GM12878 (cell line): Measurements from ENCODE around the gene VMO1. TPM values are rescaled to one million over a fixed set of nuclear protein-coding genes. Genes with fewer than 3 reads are reported as not detected.

Experiments used
- ATAC-seq: fragments of 200-7000 bp; cut with Tn5 transposase; 3 replicates; pipeline ENCODE4 v1.9.1; 2020; ENCODE audit warnings: mild to moderate bottlenecking, moderate library complexity
- BruUV-seq: library from RNA; stranded (reverse); fragments of 400-500 nt; replicated peaks from 2 replicates; lab custom pipeline; 2021; lab: Mats Ljungman, UMichigan
- CTCF ChIA-PET: fragments of 300-600 bp; sonication (Branson Sonifier 250); formaldehyde crosslinking; extraction: SDS; loops from one replicate; lab custom pipeline; 2021; ENCODE audit warnings: inconsistent platforms; lab: Yijun Ruan, JAX
- POLR2A ChIA-PET: fragments of 350-600 bp; formaldehyde crosslinking; extraction: SDS; loops from one replicate; lab custom pipeline; 2021; ENCODE audit warnings: inconsistent platforms; lab: Charles Lee
- RAD21 ChIA-PET: fragments of 300-600 bp; sonication (Branson Sonifier 250); formaldehyde crosslinking; loops from one replicate; lab custom pipeline; 2023; ENCODE audit warnings: antibody characterized with exemption; ENCODE audit not compliant: unreplicated experiment; lab: Charles Lee
- SMC1A ChIA-PET: fragments of 300-600 bp; sonication (Branson Sonifier 250); formaldehyde crosslinking; loops from one replicate; lab custom pipeline; 2023; ENCODE audit not compliant: unreplicated experiment, uncharacterized antibody; lab: Charles Lee
- DNase-seq: peaks from one replicate; pipeline ENCODE4 v3.0.0-alpha.2; 2011; ENCODE audit warnings: low read depth, low spot score
- FAIRE-seq: peaks from 3 replicates; lab custom pipeline; 2011; peaks lifted over from hg19 to GRCh38; lab: Jason Lieb, UNC
- H2AFZ ChIP-seq: 2 replicates; pipeline ENCODE4 v1.6.0; 2011; ENCODE audit warnings: low read depth, low read length, control low read depth; ENCODE audit not compliant: control insufficient read depth
- H3K27ac ChIP-seq: 2 replicates; pipeline ENCODE4 v1.5.1; 2011; ENCODE audit warnings: control low read depth; ENCODE audit not compliant: control insufficient read depth, insufficient read depth
- H3K27me3 ChIP-seq, 2 experiments: replicated peaks in 1 of 2; 2 replicates each; pipeline versions ENCODE4 v1.6.0 to v1.6.1; 2011; ENCODE audit warnings: low read length in 1 of 2; ENCODE audit not compliant: control insufficient read depth in 2 of 2, insufficient read depth in 2 of 2
- H3K36me3 ChIP-seq, 2 experiments: 2 replicates each; pipeline ENCODE4 v1.5.1; 2011; ENCODE audit warnings: low read length in 1 of 2; ENCODE audit not compliant: control insufficient read depth in 2 of 2, insufficient read depth in 2 of 2
- H3K4me1 ChIP-seq: 2 replicates; pipeline ENCODE4 v1.6.1; 2011; ENCODE audit warnings: mild to moderate bottlenecking, low read length, moderate library complexity, mixed read lengths; ENCODE audit not compliant: control insufficient read depth, insufficient read depth
- H3K4me2 ChIP-seq: 2 replicates; pipeline ENCODE4 v1.6.0; 2011; ENCODE audit warnings: control low read depth; ENCODE audit not compliant: control insufficient read depth, insufficient read depth
- H3K4me3 ChIP-seq: fragments of 200-600 bp; sonication (generic); 2 replicates; pipeline ENCODE4 v1.5.1; 2016
- H3K79me2 ChIP-seq: 2 replicates; pipeline ENCODE4 v1.6.0; 2011; ENCODE audit warnings: low read length; ENCODE audit not compliant: control insufficient read depth, insufficient read depth
- H3K9ac ChIP-seq: 2 replicates; pipeline ENCODE4 v1.8.0; 2011; ENCODE audit warnings: low read length, control low read depth, mixed read lengths; ENCODE audit not compliant: control insufficient read depth, insufficient read depth
- H3K9me3 ChIP-seq: replicated peaks from 3 replicates; pipeline ENCODE4 v1.5.1; 2011; ENCODE audit warnings: mild to moderate bottlenecking, low read length; ENCODE audit not compliant: control insufficient read depth, insufficient read depth
- H4K20me1 ChIP-seq: 2 replicates; pipeline ENCODE4 v1.6.0; 2011; ENCODE audit not compliant: control insufficient read depth, insufficient read depth
- CHD1 ChIP-seq: IDR thresholded peaks from 2 replicates; pipeline ENCODE4 v1.6.1; 2012; ENCODE audit warnings: low read depth, low read length, improper control_type of control experiment
- EGR1 ChIP-seq, 2 experiments: IDR thresholded peaks; 1 replicate in 1 of 2; 2 replicates in 1 of 2; pipeline ENCODE4 v1.6.1; 2011 to 2012; ENCODE audit warnings: low read depth in 2 of 2, low read length in 2 of 2, borderline replicate concordance in 1 of 2, mild to moderate bottlenecking in 1 of 2, moderate library complexity in 1 of 2
- ETV6 ChIP-seq, 2 experiments: fragments of 450-650 bp in 1 of 2; IDR thresholded peaks in 1 of 2; conservative IDR thresholded peaks in 1 of 2; 2 replicates each; pipeline ENCODE4 v1.6.1; 2014; ENCODE audit warnings: antibody characterized with exemption in 1 of 2, borderline replicate concordance in 1 of 2, low read depth in 1 of 2, mild to moderate bottlenecking in 1 of 2, moderate library complexity in 1 of 2
- FOXK2 ChIP-seq: fragments of 450-650 bp; IDR thresholded peaks from 2 replicates; pipeline ENCODE4 v1.6.1; 2017; ENCODE audit warnings: mild to moderate bottlenecking, moderate library complexity
- MEF2A ChIP-seq: IDR thresholded peaks from 2 replicates; pipeline ENCODE4 v1.6.1; 2011; ENCODE audit warnings: low read depth, mild to moderate bottlenecking, low read length, moderate library complexity; ENCODE audit not compliant: insufficient read depth
- MEF2B ChIP-seq: fragments of 450-650 bp; IDR thresholded peaks from 2 replicates; pipeline ENCODE4 v1.6.1; 2018; ENCODE audit warnings: mild to moderate bottlenecking, moderate library complexity; ENCODE audit not compliant: partially characterized antibody, poor library complexity, severe bottlenecking
- RUNX3 ChIP-seq: IDR thresholded peaks from 2 replicates; pipeline ENCODE4 v1.6.1; 2012; ENCODE audit warnings: low read length, inconsistent platforms
- SUZ12 ChIP-seq: fragments of 200-600 bp; sonication (generic); IDR thresholded peaks from one replicate; pipeline ENCODE4 v1.6.1; 2018; ENCODE audit warnings: antibody characterized with exemption, mild to moderate bottlenecking; ENCODE audit not compliant: unreplicated experiment
- ZNF24 ChIP-seq: fragments of 450-650 bp; IDR thresholded peaks from 2 replicates; pipeline ENCODE4 v1.6.1; 2017; ENCODE audit warnings: antibody characterized with exemption, mild to moderate bottlenecking
- ZNF622 ChIP-seq: fragments of 450-650 bp; IDR thresholded peaks from 2 replicates; pipeline ENCODE4 v1.6.1; 2017; ENCODE audit warnings: mild to moderate bottlenecking, inconsistent platforms
- WGBS: methylation state at CpG from one replicate; pipeline ENCODE4 v1.1.6; 2016; ENCODE audit warnings: low lambda C conversion rate; ENCODE audit not compliant: insufficient replicate concordance, insufficient coverage; ENCODE audit errors: missing lambda C conversion rate; 5-methylcytosine and 5-hydroxymethylcytosine counted together
- in situ Hi-C: fragments of 300-500 bp; cut with MboI; formaldehyde crosslinking; loops from 9 replicates; pipeline ENCODE4 v1.14.3; 2018; ENCODE audit warnings: mixed read lengths
- intact Hi-C: fragments of 100-400 bp; cut with micrococcal nuclease; formaldehyde crosslinking; loops from one replicate; pipeline ENCODE4 v1.14.2; 2022; ENCODE audit not compliant: unreplicated experiment
- polyA plus RNA-seq, 11 experiments: library from polyadenylated mRNA; depleted of rRNA in 4 of 11; unstranded in 6 of 11; stranded (reverse) in 5 of 11; fragments of >200 nt; fragmentation: Nextera tagmentation in 4 of 11; fragmentation: Illumina TruSeq in 1 of 11; extraction: Ambion mirVana in 4 of 11; extraction: Trizol in 1 of 11; gene quantifications; 1 replicate in 1 of 11; 2 replicates in 10 of 11; pipeline versions ENCODE4 v1.2.1 to v1.2.3, GENCODE V29; 2011 to 2016; ENCODE audit warnings: inconsistent platforms in 2 of 11, missing spikeins in 2 of 11, low read depth in 1 of 11
- total RNA-seq, 4 experiments: library from RNA; depleted of rRNA in 3 of 4; stranded (reverse); fragments of >200 nt in 3 of 4; fragmentation: Illumina TruSeq in 1 of 4; extraction: Trizol in 1 of 4; gene quantifications; 2 replicates each; pipeline versions ENCODE4 v1.2.1 to v1.2.3, GENCODE V29; 2013 to 2021
- TF ChIP-seq, protein P1 (sequence below): IDR thresholded peaks from 2 replicates; pipeline ENCODE4 v1.6.1; 2012; ENCODE audit warnings: low read depth, low read length, improper control_type of control experiment
- TF ChIP-seq, protein P2 (sequence below): fragments of 450-650 bp; formaldehyde crosslinking; IDR thresholded peaks from 2 replicates; pipeline ENCODE4 v1.4.0; 2022; ENCODE audit warnings: mild to moderate bottlenecking, moderate library complexity

The VMO1 gene
- total and polyA plus RNA-seq, 10 of the 15 experiments (the other 5 are each of a cell fraction or from before 2014, with no cell fraction given): 0.27 to 0.54 (median 0.31) TPM; not detected in 7

DNA sequence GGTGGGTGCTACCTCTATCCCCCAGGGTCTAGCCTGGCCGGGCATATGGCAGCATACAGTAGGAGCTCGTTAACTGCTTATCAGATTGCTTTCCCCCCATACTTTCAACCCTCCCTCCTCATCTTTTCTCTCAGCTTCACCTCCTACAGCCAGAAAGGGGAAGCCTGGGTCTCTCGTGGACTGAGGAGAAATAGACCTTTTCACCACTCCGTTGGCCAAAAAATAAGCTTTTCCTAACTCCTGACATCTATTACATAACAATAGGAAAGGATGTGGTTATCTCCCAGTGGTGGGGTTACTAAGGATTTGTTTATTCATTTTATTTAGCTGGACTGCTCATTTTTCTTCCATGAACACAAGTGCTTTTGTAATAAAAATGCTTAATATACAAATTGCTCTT, 37.5 kb downstream of the VMO1 start:
- peaks cover 4% of the 10 kb centered on the region; the same call in 1 of the 2 replicates for H3K4me1 ChIP-seq
- intact Hi-C loops (no loop called here), in situ Hi-C loops (no loop called here)
- DNase-seq (no peak), ATAC-seq (no peak), FAIRE-seq (no peak)
- RAD21 ChIA-PET: interaction anchor here (0.6 kb wide), 1 partner anchor 118 kb away, joined by 3 read pairs; no protein-coding TSS in a partner anchor
- no peak overlapping the region for H3K4me2 ChIP-seq
- no peaks in the 10 kb centered on the region for H3K79me2 ChIP-seq
- no peak overlapping the region for H3K9ac ChIP-seq
- H3K27me3 ChIP-seq: no peaks in the 10 kb centered on the region
- 16% methylated on average over 4 of the region's 4 CpGs for WGBS
- H3K9me3 ChIP-seq: no peaks in the 10 kb centered on the region
- POLR2A ChIA-PET: interaction anchor here (0.5 to 1.3 kb wide), 2 partner anchors 35 to 42 kb away, joined by 3 to 5 read pairs; no protein-coding TSS in a partner anchor
- no peaks in the 10 kb centered on the region for H3K36me3 ChIP-seq
- CTCF ChIA-PET: interaction anchor here (1.4 kb wide), 1 partner anchor 18 kb away, joined by 5 read pairs; the partner anchor contains the start of gene MED11
- SMC1A ChIA-PET: interaction anchor here (0.8 to 1.0 kb wide), 2 partner anchors 10 to 109 kb away, joined by 3 read pairs; no protein-coding TSS in a partner anchor
- no TSS peak for BruUV-seq
- TF ChIP-seq CHD1 (no peak), ZNF622 (no peak), MEF2B (no peak), FOXK2 (no peak), EGR1 (IDR thresholded peaks at IDR 0.05; ENCODE audit: borderline replicate concordance in 1 of 2, low read depth in 2 of 2, low read length in 2 of 2) (no peak), SUZ12 (no peak)
- TF ChIP-seq, protein P1, sequence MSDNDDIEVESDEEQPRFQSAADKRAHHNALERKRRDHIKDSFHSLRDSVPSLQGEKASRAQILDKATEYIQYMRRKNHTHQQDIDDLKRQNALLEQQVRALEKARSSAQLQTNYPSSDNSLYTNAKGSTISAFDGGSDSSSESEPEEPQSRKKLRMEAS: no peak
- H3K27ac ChIP-seq: no peak overlapping the region
- no peaks in the 10 kb centered on the region for H4K20me1 ChIP-seq
- no peak overlapping the region for H3K4me3 ChIP-seq
- no peak overlapping the region for H2AFZ ChIP-seq

DNA sequence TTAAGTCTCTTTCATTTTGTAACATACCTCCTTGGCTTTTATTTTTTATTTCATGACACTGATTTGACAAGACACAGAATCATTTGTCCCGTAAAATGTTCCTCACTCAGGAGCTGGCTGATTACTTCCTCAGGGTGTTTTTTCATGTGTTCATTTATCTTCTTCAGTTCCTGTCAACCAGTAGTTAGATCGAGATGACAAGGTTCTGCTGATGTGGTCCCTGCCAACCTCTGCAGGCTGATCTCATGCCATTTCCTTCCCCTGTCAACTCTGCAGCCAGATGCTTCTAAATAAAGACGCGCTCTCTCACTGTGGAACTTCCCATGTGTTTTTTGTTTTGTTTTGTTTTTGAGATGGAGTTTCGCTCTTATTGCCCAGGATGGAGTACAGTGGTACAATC, 38.3 kb downstream of the VMO1 start:
- H3K27ac ChIP-seq: no peak overlapping the region
- H3K4me3 ChIP-seq: no peak overlapping the region
- intact Hi-C loops: no loop called here
- TF ChIP-seq RUNX3 (peak; percentile 19; the same call in 1 of the 2 replicates), MEF2A (0 out of 2 replicates have a peak, but pooled peaks have one; percentile 21), ZNF24 (no peak), ETV6 (conservative IDR thresholded peaks at IDR 0.05 in 1 of 2, IDR thresholded peaks at IDR 0.05 in 1 of 2; ENCODE audit: borderline replicate concordance in 1 of 2, low read depth in 1 of 2) (peak in 1 of 2 experiments; percentile 70; a peak in 1 of 4 replicates)
- TF ChIP-seq, protein P2, sequence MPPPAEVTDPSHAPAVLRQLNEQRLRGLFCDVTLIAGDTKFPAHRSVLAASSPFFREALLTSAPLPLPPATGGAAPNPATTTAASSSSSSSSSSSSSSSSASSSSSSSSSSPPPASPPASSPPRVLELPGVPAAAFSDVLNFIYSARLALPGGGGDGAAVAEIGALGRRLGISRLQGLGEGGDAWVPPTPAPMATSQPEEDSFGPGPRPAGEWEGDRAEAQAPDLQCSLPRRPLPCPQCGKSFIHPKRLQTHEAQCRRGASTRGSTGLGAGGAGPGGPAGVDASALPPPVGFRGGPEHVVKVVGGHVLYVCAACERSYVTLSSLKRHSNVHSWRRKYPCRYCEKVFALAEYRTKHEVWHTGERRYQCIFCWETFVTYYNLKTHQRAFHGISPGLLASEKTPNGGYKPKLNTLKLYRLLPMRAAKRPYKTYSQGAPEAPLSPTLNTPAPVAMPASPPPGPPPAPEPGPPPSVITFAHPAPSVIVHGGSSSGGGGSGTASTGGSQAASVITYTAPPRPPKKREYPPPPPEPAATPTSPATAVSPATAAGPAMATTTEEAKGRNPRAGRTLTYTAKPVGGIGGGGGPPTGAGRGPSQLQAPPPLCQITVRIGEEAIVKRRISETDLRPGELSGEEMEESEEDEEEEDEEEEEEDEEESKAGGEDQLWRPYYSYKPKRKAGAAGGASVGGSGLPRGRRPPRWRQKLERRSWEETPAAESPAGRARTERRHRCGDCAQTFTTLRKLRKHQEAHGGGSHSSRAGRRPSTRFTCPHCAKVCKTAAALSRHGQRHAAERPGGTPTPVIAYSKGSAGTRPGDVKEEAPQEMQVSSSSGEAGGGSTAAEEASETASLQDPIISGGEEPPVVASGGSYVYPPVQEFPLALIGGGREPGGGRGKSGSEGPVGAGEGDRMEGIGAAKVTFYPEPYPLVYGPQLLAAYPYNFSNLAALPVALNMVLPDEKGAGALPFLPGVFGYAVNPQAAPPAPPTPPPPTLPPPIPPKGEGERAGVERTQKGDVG: no peak

More for the DNA sequence above, 38.3 kb downstream of the VMO1 start:
- ChIA-PET SMC1A (no interaction called here), POLR2A (interaction anchor here (1.3 kb wide), 1 partner anchor 42 kb away, joined by 3 read pairs; no protein-coding TSS in a partner anchor), RAD21 (no interaction called here), CTCF (interaction anchor here (0.6 to 1.4 kb wide), 2 partner anchors 17 to 111 kb away, joined by 3 to 5 read pairs; partner anchors contain the start of gene MED11)
- no peaks in the 10 kb centered on the region for H3K27me3 ChIP-seq
- no peaks in the 10 kb centered on the region for H3K36me3 ChIP-seq
- BruUV-seq: no TSS peak
- no peak for DNase-seq
- H3K79me2 ChIP-seq: no peaks in the 10 kb centered on the region
- peak; percentile 64 for ATAC-seq
- 4% methylated on average over 5 of the region's 5 CpGs for WGBS
- H3K9ac ChIP-seq: no peak overlapping the region
- H3K9me3 ChIP-seq: no peaks in the 10 kb centered on the region
- H2AFZ ChIP-seq: no peak overlapping the region
- H3K4me2 ChIP-seq: peak overlapping the region; percentile 39
- no peak for FAIRE-seq
- peaks cover 4% of the 10 kb centered on the region; the same call in 1 of the 2 replicates for H3K4me1 ChIP-seq
- in situ Hi-C loops: no loop called here
- no peaks in the 10 kb centered on the region for H4K20me1 ChIP-seq
